AG09309 (cell line): ENCODE data around the gene CS.

Experiments
- DNase-seq: peaks from one replicate; pipeline ENCODE4 v3.0.0-alpha.2; 2010; ENCODE audit warnings: low read depth
- H3K4me3 ChIP-seq: 2 replicates; pipeline ENCODE4 v1.5.1; 2011; ENCODE audit warnings: mild to moderate bottlenecking, low read depth, low read length, moderate library complexity; ENCODE audit not compliant: control insufficient read depth
- TF ChIP-seq, protein P1 (sequence below): IDR thresholded peaks from 2 replicates; pipeline ENCODE4 v1.5.1; 2011; ENCODE audit warnings: mild to moderate bottlenecking, low read depth, low read length, inconsistent platforms; ENCODE audit not compliant: insufficient read depth, control insufficient read depth; ENCODE audit errors: missing control alignments

The CS gene

DNA sequence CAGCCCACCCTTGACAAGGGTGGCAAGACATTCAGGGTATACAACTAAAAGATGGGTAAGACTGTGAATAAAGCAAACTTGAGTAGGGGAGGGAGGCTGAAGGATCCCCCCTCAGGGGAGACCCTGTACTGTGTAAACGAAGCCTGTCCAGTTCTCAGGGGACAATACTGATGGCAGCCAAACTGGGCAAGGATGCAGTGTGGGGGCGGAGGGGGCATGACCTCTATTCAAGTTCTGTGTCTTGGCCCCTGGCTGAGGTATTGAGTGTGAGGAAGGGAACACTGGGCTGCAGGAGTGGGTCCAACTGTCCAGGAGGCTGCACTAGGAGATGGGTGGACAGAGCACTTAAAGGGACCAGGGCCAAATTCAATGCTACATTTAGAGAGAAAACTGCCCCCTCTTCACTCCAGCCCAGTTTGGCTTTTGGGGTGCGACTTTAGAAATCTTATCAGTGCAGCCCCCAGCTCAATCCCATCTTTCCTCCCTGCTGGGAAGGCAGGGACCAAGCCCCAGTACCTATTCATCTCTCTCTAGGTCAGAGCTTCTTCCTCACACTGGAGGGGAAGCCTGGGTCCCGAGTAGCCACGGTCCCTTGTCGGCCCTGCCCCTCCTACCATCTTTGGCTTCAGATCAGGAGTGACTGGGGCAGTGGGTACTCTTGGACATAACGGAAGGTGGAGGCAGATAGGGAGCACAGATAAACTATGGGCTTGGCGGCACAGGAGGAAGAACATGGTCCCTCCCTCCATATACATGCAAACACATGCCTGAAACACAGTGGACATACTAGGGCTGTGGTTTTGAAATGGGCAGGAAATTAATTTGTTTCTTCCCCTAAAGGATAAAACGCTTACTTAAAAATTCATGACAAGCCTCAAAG, 58.5 kb downstream of the CS start:
- TF ChIP-seq, protein P1, sequence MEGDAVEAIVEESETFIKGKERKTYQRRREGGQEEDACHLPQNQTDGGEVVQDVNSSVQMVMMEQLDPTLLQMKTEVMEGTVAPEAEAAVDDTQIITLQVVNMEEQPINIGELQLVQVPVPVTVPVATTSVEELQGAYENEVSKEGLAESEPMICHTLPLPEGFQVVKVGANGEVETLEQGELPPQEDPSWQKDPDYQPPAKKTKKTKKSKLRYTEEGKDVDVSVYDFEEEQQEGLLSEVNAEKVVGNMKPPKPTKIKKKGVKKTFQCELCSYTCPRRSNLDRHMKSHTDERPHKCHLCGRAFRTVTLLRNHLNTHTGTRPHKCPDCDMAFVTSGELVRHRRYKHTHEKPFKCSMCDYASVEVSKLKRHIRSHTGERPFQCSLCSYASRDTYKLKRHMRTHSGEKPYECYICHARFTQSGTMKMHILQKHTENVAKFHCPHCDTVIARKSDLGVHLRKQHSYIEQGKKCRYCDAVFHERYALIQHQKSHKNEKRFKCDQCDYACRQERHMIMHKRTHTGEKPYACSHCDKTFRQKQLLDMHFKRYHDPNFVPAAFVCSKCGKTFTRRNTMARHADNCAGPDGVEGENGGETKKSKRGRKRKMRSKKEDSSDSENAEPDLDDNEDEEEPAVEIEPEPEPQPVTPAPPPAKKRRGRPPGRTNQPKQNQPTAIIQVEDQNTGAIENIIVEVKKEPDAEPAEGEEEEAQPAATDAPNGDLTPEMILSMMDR = no peak
- DNase-seq = no peak
- no peak overlapping the region for H3K4me3 ChIP-seq

DNA sequence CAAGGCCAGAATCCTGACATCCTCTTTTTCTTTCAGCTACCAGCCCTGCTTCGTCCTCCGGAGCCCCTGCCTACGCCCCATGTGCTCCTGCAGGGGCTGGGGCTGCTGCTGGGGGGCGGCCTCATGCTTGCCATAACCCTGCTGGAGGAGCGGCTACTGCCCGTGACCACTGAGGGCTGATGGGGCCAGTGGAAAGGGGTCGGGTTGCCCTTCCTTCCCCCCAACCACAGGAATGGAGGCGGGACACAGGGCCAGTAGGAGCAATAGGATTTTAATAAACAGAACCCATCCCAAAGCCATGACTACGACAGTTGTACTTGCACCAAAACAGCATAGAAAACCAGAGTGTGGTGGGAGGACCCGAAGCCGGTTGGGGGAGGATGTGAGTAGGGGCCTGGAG, 62.6 kb downstream of the CS start:
- no peak overlapping the region for H3K4me3 ChIP-seq
- TF ChIP-seq, protein P1 = no peak
- no peak for DNase-seq

DNA sequence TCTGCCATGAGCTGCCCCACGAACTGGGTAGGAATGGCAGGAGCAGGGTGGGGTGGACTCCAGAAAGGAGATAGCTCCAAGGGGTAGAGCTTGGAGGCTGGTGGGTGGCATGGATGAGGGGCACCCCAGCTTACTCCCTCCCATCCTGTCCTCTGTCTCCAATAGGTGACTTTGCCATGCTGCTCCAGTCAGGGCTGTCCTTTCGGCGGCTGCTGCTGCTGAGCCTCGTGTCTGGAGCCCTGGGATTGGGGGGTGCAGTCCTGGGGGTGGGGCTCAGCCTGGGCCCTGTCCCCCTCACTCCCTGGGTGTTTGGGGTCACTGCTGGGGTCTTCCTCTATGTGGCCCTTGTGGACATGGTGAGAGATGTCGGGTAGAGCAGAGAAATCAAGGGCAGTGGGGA, 63.1 kb downstream of the CS start:
- DNase-seq = no peak
- TF ChIP-seq, protein P1 = no peak
- H3K4me3 ChIP-seq = no peak overlapping the region

DNA sequence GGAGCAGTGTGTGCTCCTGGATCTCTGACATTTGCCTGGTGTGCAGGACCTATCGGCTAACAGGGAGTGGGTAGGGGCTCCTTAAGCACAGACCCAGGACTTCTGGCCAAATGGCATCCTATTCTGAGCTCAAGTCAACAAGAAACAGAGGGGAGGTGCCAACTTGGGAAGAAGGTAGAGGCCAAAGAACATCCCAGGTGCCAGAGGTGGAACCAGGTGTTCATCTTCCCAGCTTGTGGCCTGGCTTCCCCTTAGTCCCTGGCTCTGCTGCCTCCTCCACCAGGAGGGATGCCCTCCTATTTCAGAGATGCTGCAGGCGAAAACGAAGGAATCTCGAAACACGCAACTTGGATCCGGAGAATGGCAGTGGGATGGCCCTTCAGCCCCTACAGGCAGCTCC, 64.0 kb downstream of the CS start:
- no peak for DNase-seq
- H3K4me3 ChIP-seq = no peak overlapping the region
- TF ChIP-seq, protein P1 = no peak

DNA sequence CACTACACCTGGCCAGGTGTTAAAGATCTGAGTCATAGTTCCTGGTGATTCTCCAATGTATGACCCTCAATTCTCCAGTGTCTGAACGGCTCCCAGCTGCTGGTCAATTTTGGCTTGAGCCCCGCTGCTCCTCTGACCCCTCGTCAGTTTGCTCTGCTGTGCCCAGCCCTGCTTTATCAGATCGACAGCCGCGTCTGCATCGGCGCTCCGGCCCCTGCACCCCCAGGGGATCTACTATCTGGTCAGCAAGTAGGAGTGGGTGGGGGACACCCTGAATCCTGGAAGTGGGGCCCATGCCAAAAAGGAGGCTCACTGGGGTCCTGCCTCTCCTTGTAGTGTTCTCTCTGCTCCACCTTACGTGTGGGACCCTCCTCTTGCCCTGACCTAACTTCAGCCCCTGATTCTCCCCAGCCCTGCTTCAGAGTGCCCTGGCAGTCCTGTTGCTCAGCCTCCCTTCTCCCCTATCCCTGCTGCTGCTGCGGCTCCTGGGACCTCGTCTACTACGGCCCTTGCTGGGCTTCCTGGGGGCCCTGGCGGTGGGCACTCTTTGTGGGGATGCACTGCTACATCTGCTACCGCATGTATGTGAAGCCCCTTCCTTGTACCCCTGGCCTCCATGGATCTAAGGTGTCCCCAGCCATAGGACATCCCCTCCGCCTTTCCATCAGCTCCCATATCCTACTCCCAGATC, 65.2 kb downstream of the CS start:
- TF ChIP-seq, protein P1 = no peak
- no peak for DNase-seq
- H3K4me3 ChIP-seq = no peak overlapping the region

DNA sequence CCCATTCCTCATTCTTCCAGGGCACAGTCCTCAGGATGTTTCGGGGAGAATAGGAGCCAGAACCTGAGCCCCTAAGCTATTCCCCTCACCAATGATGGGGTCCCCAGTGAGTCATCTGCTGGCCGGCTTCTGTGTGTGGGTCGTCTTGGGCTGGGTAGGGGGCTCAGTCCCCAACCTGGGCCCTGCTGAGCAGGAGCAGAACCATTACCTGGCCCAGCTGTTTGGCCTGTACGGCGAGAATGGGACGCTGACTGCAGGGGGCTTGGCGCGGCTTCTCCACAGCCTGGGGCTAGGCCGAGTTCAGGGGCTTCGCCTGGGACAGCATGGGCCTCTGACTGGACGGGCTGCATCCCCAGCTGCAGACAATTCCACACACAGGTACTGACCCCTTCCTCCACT, 68.9 kb downstream of the CS start:
- H3K4me3 ChIP-seq = no peak overlapping the region
- TF ChIP-seq, protein P1 = no peak
- no peak for DNase-seq
